ENCODE measurements around the gene KLF13.
"Not testable (repeated sequence)": the region's sequence is repeated elsewhere in the genome, so short reads cannot be mapped to it uniquely, and the experiment has no call there.

The KLF13 gene

GRCh38 chr15:31347981-31348803, 21.6 kb downstream of the KLF13 start:
- FAIRE-seq = no peak

GRCh38 chr15:31349233-31350141, 22.9 kb downstream of the KLF13 start:
- FAIRE-seq = no peak

GRCh38 chr15:31350771-31351170, 24.1 kb downstream of the KLF13 start:
- FAIRE-seq = no peak

GRCh38 chr15:31352339-31352751, 25.7 kb downstream of the KLF13 start:
- no peak for FAIRE-seq

GRCh38 chr15:31352911-31353811, 26.5 kb downstream of the KLF13 start:
- no peak for FAIRE-seq

- FAIRE-seq = no peak
Observed at GRCh38 chr15:31353931-31354330, 27.3 kb downstream of the KLF13 start.

GRCh38 chr15:31356097-31356496, 29.5 kb downstream of the KLF13 start:
- FAIRE-seq = not testable (repeated sequence)

- no peak for FAIRE-seq
Observed at GRCh38 chr15:31357148-31357547, 30.5 kb downstream of the KLF13 start.

GRCh38 chr15:31358163-31358562, 31.5 kb downstream of the KLF13 start:
- FAIRE-seq = no peak

- no peak for FAIRE-seq
Observed at GRCh38 chr15:31358957-31359701, 32.5 kb downstream of the KLF13 start.

GRCh38 chr15:31359702-31360111, 33.1 kb downstream of the KLF13 start:
- no peak for FAIRE-seq

GRCh38 chr15:31360158-31360561, 33.5 kb downstream of the KLF13 start:
- FAIRE-seq = no peak

GRCh38 chr15:31360843-31361763, 34.5 kb downstream of the KLF13 start:
- FAIRE-seq = no peak

- FAIRE-seq = no peak
Observed at GRCh38 chr15:31361764-31362515, 35.3 kb downstream of the KLF13 start.

GRCh38 chr15:31362886-31363285, 36.3 kb downstream of the KLF13 start:
- FAIRE-seq = no peak

GRCh38 chr15:31364301-31365031, 37.8 kb downstream of the KLF13 start:
- FAIRE-seq = no peak

- no peak for FAIRE-seq
Observed at GRCh38 chr15:31365032-31365654, 38.5 kb downstream of the KLF13 start.

- no peak for FAIRE-seq
Observed at GRCh38 chr15:31365655-31366127, 39.1 kb downstream of the KLF13 start.

Data from A204.1 (cell line).